H1 (cell line): Measurements from ENCODE around the gene OR5B2. TPM values are rescaled to one million over a fixed set of nuclear protein-coding genes. Genes with fewer than 3 reads are reported as not detected.

Source experiments
- CREB1 ChIP-seq: IDR thresholded peaks from 2 replicates; pipeline ENCODE4 v1.6.1; 2012; ENCODE audit warnings: inconsistent platforms
- CTBP2 ChIP-seq: IDR thresholded peaks from 2 replicates; pipeline ENCODE4 v1.7.0; 2011; ENCODE audit warnings: borderline replicate concordance, mild to moderate bottlenecking, moderate library complexity, mixed read lengths, low read length; ENCODE audit not compliant: insufficient read depth, insufficient read length
- GABPA ChIP-seq: IDR thresholded peaks from 2 replicates; pipeline ENCODE4 v1.6.1; 2011; ENCODE audit warnings: mild to moderate bottlenecking, low read length, moderate library complexity, borderline replicate concordance; ENCODE audit not compliant: insufficient read depth
- POLR2AphosphoS5 ChIP-seq: IDR thresholded peaks from 2 replicates; pipeline ENCODE4 v1.6.1; 2011; ENCODE audit warnings: low read depth, low read length
- SP2 ChIP-seq: IDR thresholded peaks from 2 replicates; pipeline ENCODE4 v1.6.1; 2012; ENCODE audit warnings: mild to moderate bottlenecking, low read length, inconsistent platforms
- polyA plus RNA-seq, 7 experiments: library from polyadenylated mRNA; depleted of rRNA in 3 of 7; stranded (reverse) in 5 of 7; unstranded in 2 of 7; fragments of >200 nt in 5 of 7; fragments of 200-250 nt in 2 of 7; gene quantifications; 1 replicate in 5 of 7; 2 replicates in 1 of 7; 4 replicates in 1 of 7; pipeline versions ENCODE4 v1.2.1 to v1.2.3, GENCODE V29; 2011 to 2013; ENCODE audit warnings: missing spikeins in 2 of 7, mixed read lengths in 2 of 7
- total RNA-seq: library from RNA; stranded (reverse); fragmentation: NEBNext Ultra II Directional; extraction: Animal tissue kit (Norgen Biotek cat#: 25700); gene quantifications from 2 replicates; pipeline ENCODE4 v1.2.1, GENCODE V29; 2021
- TF ChIP-seq, protein P1 (sequence below): fragments of 300-600 bp; sonication (generic); IDR thresholded peaks from 2 replicates; pipeline ENCODE4 v1.7.1; 2012; ENCODE audit warnings: low read length, moderate library complexity, mild to moderate bottlenecking, inconsistent platforms; ENCODE audit not compliant: insufficient replicate concordance
- TF ChIP-seq, protein P2 (sequence below), 3 experiments: IDR thresholded peaks; 1 replicate in 2 of 3; 2 replicates in 1 of 3; pipeline versions ENCODE4 v1.5.1 to v1.6.1; 2011; ENCODE audit warnings: low read length in 3 of 3, mild to moderate bottlenecking in 3 of 3, inconsistent platforms in 2 of 3, low read depth in 1 of 3, moderate library complexity in 1 of 3; ENCODE audit not compliant: insufficient read depth in 1 of 3; ENCODE audit errors: control extremely low read depth in 1 of 3

OR5B2 gene
- total and polyA plus RNA-seq, 2 of the 8 experiments (the other 6 are each of a cell fraction or from before 2014, with no cell fraction given): 0.06 TPM; not detected in 1

DNA sequence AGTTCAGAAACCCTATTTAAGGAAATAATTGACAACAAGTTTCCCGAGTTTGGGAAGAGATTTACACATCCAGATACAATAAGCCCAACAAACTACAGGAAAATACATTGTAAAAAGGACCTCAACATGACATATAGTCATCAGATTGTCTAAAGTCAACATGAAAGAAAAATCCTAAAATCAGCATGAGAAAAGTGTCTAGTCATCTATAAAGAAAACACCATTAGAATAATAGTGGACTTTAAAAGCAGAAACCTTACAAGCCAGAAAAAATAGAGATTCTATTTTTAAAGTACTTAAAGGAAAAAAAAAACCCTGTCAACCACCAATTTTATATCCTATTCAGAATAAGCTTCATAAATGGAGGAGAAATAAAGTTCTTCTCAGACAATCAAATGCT is 1.4 kb upstream of the OR5B2 start (continued):
- TF ChIP-seq, protein P1, sequence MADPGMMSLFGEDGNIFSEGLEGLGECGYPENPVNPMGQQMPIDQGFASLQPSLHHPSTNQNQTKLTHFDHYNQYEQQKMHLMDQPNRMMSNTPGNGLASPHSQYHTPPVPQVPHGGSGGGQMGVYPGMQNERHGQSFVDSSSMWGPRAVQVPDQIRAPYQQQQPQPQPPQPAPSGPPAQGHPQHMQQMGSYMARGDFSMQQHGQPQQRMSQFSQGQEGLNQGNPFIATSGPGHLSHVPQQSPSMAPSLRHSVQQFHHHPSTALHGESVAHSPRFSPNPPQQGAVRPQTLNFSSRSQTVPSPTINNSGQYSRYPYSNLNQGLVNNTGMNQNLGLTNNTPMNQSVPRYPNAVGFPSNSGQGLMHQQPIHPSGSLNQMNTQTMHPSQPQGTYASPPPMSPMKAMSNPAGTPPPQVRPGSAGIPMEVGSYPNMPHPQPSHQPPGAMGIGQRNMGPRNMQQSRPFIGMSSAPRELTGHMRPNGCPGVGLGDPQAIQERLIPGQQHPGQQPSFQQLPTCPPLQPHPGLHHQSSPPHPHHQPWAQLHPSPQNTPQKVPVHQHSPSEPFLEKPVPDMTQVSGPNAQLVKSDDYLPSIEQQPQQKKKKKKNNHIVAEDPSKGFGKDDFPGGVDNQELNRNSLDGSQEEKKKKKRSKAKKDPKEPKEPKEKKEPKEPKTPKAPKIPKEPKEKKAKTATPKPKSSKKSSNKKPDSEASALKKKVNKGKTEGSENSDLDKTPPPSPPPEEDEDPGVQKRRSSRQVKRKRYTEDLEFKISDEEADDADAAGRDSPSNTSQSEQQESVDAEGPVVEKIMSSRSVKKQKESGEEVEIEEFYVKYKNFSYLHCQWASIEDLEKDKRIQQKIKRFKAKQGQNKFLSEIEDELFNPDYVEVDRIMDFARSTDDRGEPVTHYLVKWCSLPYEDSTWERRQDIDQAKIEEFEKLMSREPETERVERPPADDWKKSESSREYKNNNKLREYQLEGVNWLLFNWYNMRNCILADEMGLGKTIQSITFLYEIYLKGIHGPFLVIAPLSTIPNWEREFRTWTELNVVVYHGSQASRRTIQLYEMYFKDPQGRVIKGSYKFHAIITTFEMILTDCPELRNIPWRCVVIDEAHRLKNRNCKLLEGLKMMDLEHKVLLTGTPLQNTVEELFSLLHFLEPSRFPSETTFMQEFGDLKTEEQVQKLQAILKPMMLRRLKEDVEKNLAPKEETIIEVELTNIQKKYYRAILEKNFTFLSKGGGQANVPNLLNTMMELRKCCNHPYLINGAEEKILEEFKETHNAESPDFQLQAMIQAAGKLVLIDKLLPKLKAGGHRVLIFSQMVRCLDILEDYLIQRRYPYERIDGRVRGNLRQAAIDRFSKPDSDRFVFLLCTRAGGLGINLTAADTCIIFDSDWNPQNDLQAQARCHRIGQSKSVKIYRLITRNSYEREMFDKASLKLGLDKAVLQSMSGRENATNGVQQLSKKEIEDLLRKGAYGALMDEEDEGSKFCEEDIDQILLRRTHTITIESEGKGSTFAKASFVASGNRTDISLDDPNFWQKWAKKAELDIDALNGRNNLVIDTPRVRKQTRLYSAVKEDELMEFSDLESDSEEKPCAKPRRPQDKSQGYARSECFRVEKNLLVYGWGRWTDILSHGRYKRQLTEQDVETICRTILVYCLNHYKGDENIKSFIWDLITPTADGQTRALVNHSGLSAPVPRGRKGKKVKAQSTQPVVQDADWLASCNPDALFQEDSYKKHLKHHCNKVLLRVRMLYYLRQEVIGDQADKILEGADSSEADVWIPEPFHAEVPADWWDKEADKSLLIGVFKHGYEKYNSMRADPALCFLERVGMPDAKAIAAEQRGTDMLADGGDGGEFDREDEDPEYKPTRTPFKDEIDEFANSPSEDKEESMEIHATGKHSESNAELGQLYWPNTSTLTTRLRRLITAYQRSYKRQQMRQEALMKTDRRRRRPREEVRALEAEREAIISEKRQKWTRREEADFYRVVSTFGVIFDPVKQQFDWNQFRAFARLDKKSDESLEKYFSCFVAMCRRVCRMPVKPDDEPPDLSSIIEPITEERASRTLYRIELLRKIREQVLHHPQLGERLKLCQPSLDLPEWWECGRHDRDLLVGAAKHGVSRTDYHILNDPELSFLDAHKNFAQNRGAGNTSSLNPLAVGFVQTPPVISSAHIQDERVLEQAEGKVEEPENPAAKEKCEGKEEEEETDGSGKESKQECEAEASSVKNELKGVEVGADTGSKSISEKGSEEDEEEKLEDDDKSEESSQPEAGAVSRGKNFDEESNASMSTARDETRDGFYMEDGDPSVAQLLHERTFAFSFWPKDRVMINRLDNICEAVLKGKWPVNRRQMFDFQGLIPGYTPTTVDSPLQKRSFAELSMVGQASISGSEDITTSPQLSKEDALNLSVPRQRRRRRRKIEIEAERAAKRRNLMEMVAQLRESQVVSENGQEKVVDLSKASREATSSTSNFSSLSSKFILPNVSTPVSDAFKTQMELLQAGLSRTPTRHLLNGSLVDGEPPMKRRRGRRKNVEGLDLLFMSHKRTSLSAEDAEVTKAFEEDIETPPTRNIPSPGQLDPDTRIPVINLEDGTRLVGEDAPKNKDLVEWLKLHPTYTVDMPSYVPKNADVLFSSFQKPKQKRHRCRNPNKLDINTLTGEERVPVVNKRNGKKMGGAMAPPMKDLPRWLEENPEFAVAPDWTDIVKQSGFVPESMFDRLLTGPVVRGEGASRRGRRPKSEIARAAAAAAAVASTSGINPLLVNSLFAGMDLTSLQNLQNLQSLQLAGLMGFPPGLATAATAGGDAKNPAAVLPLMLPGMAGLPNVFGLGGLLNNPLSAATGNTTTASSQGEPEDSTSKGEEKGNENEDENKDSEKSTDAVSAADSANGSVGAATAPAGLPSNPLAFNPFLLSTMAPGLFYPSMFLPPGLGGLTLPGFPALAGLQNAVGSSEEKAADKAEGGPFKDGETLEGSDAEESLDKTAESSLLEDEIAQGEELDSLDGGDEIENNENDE: no peak
- TF ChIP-seq CTBP2 (no peak), GABPA (no peak), SP2 (no peak), POLR2AphosphoS5 (no peak), CREB1 (no peak)
- TF ChIP-seq, protein P2, sequence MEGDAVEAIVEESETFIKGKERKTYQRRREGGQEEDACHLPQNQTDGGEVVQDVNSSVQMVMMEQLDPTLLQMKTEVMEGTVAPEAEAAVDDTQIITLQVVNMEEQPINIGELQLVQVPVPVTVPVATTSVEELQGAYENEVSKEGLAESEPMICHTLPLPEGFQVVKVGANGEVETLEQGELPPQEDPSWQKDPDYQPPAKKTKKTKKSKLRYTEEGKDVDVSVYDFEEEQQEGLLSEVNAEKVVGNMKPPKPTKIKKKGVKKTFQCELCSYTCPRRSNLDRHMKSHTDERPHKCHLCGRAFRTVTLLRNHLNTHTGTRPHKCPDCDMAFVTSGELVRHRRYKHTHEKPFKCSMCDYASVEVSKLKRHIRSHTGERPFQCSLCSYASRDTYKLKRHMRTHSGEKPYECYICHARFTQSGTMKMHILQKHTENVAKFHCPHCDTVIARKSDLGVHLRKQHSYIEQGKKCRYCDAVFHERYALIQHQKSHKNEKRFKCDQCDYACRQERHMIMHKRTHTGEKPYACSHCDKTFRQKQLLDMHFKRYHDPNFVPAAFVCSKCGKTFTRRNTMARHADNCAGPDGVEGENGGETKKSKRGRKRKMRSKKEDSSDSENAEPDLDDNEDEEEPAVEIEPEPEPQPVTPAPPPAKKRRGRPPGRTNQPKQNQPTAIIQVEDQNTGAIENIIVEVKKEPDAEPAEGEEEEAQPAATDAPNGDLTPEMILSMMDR (IDR thresholded peaks at IDR 0.05; ENCODE audit: control extremely low read depth in 1 of 3, insufficient read depth in 1 of 3, low read depth in 1 of 3, low read length in 3 of 3): no peak
